ELF-1 (cell line): Measurements from ENCODE around the gene TSPAN31.
"Not testable (repeated sequence)": the region's sequence is repeated elsewhere in the genome, so short reads cannot be mapped to it uniquely, and the experiment has no call there.

Experiments used
- DNase-seq: peaks from one replicate; pipeline ENCODE4 v3.0.0-alpha.2; 2016; ENCODE audit warnings: low read depth, low spot score

The TSPAN31 gene

DNA sequence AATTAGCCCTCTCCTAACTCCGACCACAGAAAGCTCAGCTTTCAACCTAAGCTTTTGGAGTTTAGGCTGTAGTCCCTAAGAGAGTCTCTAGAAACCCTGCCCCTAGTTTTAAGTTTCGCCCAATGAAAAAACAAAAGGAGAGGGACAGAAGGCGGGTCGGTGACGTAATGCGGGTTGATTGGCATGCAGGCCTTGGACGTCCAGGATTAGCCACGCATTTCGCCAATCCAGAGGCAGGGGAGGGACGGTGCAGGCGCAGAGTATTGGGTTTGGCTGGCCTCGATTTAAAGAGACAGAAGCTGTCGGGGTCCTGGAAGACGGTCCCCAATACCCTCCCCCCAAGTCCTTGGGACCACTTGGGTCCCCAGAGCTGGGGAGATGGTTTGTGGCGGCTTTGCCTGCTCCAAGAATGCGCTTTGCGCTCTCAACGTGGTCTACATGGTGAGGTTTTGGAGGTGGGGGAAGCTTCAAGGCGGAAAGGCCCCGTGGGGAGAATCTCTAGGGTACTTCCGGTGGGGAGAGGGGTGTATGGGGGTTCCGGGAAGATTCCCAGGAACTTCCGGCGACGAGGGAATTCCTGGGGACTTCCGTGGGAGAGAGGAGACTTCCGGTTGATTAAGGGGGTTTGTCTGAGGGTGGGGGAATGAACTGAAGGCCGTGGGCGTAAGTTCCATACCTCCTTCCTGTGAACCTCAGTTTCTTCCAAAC, at the start of gene TSPAN31:
TSS of gene TSPAN31 (plus strand) at position 263 of the 708 bp plus-strand sequence. CDS start at position 379, 116 bp downstream.
- DNase-seq = peak; percentile 96

GRCh38 chr12:57695770-57696432, 48.9 kb upstream of the TSPAN31 start:
- no peak for DNase-seq

GRCh38 chr12:57697076-57697475, 47.8 kb upstream of the TSPAN31 start:
- no peak for DNase-seq

GRCh38 chr12:57698414-57698813, 46.4 kb upstream of the TSPAN31 start:
- DNase-seq = no peak

- DNase-seq = no peak
Measured at GRCh38 chr12:57700317-57700716, 44.5 kb upstream of the TSPAN31 start.

DNA sequence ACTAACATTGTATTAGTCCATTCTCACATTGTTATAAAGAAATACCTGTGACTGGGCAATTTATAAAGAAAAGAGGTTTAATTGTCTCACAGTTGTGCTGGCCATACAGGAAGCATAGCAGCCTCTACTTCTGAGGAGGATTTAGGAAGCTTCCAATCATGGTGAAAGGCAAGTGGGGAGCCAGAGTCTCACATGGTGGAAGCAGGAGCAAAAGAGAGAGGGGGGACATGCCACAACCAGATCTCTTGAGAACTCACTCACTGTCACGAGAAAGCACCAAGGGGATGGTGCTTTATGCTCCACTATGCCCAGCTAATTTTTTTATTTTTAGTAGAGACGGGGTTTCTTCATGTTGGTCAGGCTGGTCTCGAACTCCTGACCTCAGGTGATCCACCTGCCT, 37.6 kb upstream of the TSPAN31 start:
- no peak for DNase-seq

DNA sequence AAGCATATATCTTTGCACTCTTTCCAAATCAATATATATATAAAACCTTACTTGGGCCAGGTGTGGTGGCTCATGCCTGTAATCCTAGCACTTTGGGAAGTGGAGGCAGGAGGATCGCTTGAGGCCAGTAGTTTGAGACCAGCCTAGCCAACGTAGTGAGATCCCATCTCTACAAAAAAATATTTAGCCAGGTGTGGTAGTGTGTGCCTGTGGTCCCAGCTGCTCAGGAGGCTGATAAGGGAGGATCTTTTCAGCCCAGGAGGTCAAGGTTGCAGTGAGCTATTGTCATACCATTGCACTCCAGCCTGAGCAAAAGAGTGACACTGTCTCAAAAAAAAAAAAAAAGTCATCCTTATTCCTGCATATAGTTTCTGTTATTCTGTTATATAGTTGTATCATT, 36.5 kb upstream of the TSPAN31 start:
- no peak for DNase-seq

DNA sequence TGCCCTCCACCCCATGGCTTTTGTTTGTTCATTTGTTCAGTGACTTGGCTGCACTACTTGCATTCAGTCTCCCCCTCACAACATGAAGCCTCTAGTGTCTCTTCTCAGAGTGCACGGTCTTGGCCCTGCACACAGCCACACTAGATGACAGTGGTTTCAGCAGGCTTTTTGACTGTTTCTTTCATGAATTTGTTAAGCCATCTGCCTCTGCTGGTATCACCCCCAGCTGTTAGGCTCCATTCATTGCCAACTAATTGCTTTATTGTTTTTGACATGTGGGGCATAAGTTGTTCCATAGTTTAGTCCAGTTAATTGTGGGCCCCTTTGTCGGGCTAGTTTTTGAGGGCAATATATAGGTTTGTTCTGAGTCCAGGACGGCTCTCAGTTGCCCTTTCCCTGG, 32.1 kb upstream of the TSPAN31 start:
- DNase-seq = no peak

- DNase-seq = no peak
Measured at GRCh38 chr12:57713209-57713608, 31.6 kb upstream of the TSPAN31 start.

DNA sequence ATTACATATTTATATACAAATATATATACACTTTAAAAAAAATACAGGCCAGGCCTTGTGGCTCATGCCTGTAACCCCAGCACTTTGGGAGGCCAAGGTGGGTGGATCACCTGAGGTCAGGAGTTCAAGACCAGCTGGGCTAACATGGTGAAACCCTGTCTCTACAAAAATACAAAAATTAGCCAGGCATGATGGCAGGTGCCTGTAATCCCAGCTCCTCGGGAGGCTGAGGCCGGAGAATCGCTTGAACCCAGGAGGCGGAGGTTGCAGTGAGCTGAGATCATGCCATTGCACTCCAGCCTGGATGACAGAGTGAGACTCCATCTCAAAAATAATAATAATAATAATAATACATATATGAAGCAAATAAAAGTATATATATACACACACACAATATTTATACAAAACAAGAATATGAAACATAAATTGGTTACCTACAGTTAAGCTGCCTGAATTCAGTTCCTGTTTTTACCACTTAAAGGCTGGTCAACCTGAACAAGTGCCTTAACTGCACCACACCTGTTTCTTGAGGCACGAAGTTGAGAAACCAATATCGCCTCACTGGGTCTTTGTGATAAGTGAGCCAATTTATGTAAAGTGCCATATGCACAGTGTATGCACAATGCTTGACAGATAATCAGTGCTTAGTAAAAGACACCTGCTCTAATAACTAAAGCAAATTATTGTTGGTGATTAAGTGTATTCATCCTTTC, 29.6 kb upstream of the TSPAN31 start:
- not testable (repeated sequence) for DNase-seq

DNA sequence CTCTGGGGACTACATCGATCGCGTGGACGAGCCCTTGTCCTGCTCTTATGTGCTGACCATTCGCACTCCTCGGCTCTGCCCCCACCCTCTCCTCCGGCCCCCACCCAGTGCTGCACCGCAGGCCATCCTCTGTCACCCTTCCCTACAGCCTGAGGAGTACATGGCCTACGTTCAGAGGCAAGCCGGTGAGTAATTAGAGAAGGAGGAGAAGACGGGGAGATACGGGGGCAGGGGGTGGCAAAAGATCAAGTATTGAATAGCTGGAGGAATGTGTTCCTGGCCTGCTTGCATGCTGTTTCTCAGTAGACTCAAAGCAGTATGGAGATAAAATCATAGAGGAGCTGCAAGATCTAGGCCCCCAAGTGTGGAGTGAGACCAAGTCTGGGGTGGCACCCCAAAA, 29.1 kb upstream of the TSPAN31 start:
- no peak for DNase-seq

- no peak for DNase-seq
Measured at GRCh38 chr12:57716305-57716704, 28.5 kb upstream of the TSPAN31 start.

GRCh38 chr12:57717131-57717530, 27.7 kb upstream of the TSPAN31 start:
- DNase-seq = no peak

DNA sequence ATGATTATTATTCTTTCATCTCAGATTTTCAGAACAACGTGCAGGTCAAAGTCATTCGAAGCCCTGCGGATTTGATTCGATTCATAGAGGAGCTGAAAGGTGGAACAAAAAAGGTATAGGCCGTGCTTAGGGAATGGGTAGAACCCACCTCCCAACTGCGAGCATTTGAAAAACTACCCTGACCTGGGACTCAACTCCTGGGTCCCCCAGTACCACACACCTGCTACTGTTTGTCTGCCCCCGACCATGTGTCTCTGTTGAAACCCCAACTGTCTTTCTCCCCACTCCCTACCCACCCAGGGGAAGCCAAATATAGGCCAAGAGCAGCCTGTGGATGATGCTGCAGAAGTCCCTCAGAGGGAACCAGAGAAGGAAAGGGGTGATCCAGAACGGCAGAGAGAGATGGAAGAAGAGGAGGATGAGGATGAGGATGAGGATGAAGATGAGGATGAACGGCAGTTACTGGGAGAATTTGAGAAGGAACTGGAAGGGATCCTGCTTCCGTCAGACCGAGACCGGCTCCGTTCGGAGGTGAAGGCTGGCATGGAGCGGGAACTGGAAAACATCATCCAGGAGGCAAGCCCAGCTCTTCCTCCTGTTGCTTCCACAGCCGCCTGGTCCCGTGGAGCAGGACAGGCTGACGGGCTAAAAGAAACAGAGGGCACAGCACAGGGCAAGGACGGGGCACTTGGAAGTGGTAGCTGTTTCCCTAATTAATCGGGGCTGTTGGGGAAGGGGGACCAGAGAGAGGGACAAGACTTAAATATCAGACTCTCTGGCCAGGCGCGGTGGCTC, 26.8 kb upstream of the TSPAN31 start:
- no peak for DNase-seq

- no peak for DNase-seq
Measured at GRCh38 chr12:57718641-57719528, 26.0 kb upstream of the TSPAN31 start.

- no peak for DNase-seq
Measured at GRCh38 chr12:57719777-57720605, 24.8 kb upstream of the TSPAN31 start.

- DNase-seq = no peak
Measured at GRCh38 chr12:57720606-57721595, 23.9 kb upstream of the TSPAN31 start.

- DNase-seq = not testable (repeated sequence)
Measured at GRCh38 chr12:57721846-57722608, 22.8 kb upstream of the TSPAN31 start.
